Measurements from ENCODE around the gene CFAP157. TPM values are rescaled to one million over a fixed set of nuclear protein-coding genes. Genes with fewer than 3 reads are reported as not detected.

Gene CFAP157
- total RNA-seq, 2 donors from 2014 or later = not detected

GRCh38 chr9:127762111-127762676, 55.4 kb downstream of the CFAP157 start:
- peak overlapping the region; percentile 53 to 67 for H3K27ac ChIP-seq
- peaks cover 0 to 43% of the 10 kb centered on the region in 2 donors for H3K4me1 ChIP-seq
- DNase-seq (ENCODE audit: low spot score) = peak; percentile 79
- H3K36me3 ChIP-seq = no peaks in the 10 kb centered on the region
- no peak for TF ChIP-seq CTCF (IDR thresholded peaks at IDR 0.05)
- H3K9me3 ChIP-seq = no peaks in the 10 kb centered on the region
- H3K4me3 ChIP-seq = peak overlapping the region; percentile 14 to 31
- no peaks in the 10 kb centered on the region for H3K27me3 ChIP-seq

- H3K4me1 ChIP-seq = peaks cover 0 to 57% of the 10 kb centered on the region in 2 donors
- H3K27me3 ChIP-seq = no peaks in the 10 kb centered on the region
- H3K36me3 ChIP-seq = no peaks in the 10 kb centered on the region
- TF ChIP-seq CTCF (IDR thresholded peaks at IDR 0.05) = peak; percentile 22 to 65
- H3K27ac ChIP-seq = peak overlapping the region; percentile 53 to 67
- no peak overlapping the region for H3K4me3 ChIP-seq
- H3K9me3 ChIP-seq = no peaks in the 10 kb centered on the region
- DNase-seq (ENCODE audit: low spot score) = no peak
Measured at GRCh38 chr9:127763918-127764384, 57.2 kb downstream of the CFAP157 start.

- DNase-seq (ENCODE audit: low spot score) = no peak
- peaks cover 0 to 67% of the 10 kb centered on the region in 2 donors for H3K4me1 ChIP-seq
- no peak for TF ChIP-seq CTCF (IDR thresholded peaks at IDR 0.05)
- H3K4me3 ChIP-seq = no peak overlapping the region
- peak overlapping the region; percentile 53 to 67 for H3K27ac ChIP-seq
- H3K9me3 ChIP-seq = no peaks in the 10 kb centered on the region
- no peaks in the 10 kb centered on the region for H3K36me3 ChIP-seq
- no peaks in the 10 kb centered on the region for H3K27me3 ChIP-seq
Measured at GRCh38 chr9:127765418-127765817, 58.6 kb downstream of the CFAP157 start.

Other genes starting within 250 kb of the CFAP157 start
- 10 to 100 TPM; 44.9 to 72.8 TPM for gene STXBP1, start 94.7 kb upstream of the CFAP157 start, total RNA-seq
- 10 to 100 TPM; 16.5 to 16.7 TPM for gene PTRH1, start 8.7 kb downstream of the CFAP157 start, total RNA-seq
- under 1 TPM; 0.11 to 0.16 TPM for gene TTC16, start 9.1 kb downstream of the CFAP157 start, total RNA-seq
- gene TOR2A, start 28.3 kb downstream of the CFAP157 start, total RNA-seq = 1 to 10 TPM; 3.9 to 7.0 TPM
- gene SH2D3C, start 71.7 kb downstream of the CFAP157 start, total RNA-seq = 10 to 100 TPM; 11.5 to 16.5 TPM
- gene CDK9, start 79.0 kb downstream of the CFAP157 start, total RNA-seq = 10 to 100 TPM; 37.2 to 53.3 TPM
- gene FPGS, start 95.9 kb downstream of the CFAP157 start, total RNA-seq = 10 to 100 TPM; 43.9 to 47.0 TPM
- 100 to 1,000 TPM; 142 to 511 TPM for gene ENG, start 147.7 kb downstream of the CFAP157 start, total RNA-seq
- 100 to 1,000 TPM; 263 to 398 TPM for gene AK1, start 170.7 kb downstream of the CFAP157 start, total RNA-seq
- gene ST6GALNAC6, start 192.6 kb downstream of the CFAP157 start, total RNA-seq = 100 to 1,000 TPM in 1 of 2 donors, 10 to 100 TPM in 1; 68.2 to 106 TPM
- 10 to 100 TPM; 31.7 to 59.0 TPM for gene ST6GALNAC4, start 210.1 kb downstream of the CFAP157 start, total RNA-seq
- under 1 TPM in 1 of 2 donors, not detected in 1; 0.20 TPM for gene PIP5KL1, start 223.8 kb downstream of the CFAP157 start, total RNA-seq
- gene DPM2, start 230.9 kb downstream of the CFAP157 start, total RNA-seq = 10 to 100 TPM in 1 of 2 donors, 1 to 10 TPM in 1; 4.7 to 11.4 TPM